ENCODE results near the gene LDLRAD1.

DNA sequence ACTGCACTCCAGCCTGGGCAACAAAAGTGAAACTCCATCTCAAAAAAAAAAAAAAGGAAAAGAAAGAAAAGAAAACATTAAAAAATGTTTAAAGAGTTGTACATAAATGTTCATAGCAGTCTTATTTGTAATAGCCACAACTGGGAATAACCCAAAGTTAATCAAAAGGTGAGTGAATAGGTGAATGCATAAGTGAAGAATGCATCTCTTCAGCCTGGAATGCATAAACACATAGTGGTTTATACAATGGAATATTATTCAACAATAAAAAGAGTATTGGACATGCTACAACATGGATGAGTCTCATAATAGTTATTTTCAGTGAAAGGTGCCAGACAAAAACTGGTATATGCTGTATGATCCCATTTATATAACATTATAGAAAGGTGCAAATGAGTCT, 18.1 kb downstream of the LDLRAD1 start:
- TF ChIP-seq ATF7 (IDR thresholded peaks at IDR 0.05) (no peak), ATF7 (CRISPR knock-in tag; IDR thresholded peaks at IDR 0.05) (no peak), RAD51 (IDR thresholded peaks at IDR 0.05; ENCODE audit: borderline replicate concordance) (no peak), CEBPB (IDR thresholded peaks at IDR 0.05; ENCODE audit: borderline replicate concordance, low read depth, low read length) (no peak), ZNF678 (CRISPR knock-in tag; IDR thresholded peaks at IDR 0.05) (no peak), MTA3 (CRISPR knock-in tag; IDR thresholded peaks at IDR 0.05) (no peak), ZNF512 (CRISPR knock-in tag; IDR thresholded peaks at IDR 0.05) (no peak)
- TF ChIP-seq, protein P1, sequence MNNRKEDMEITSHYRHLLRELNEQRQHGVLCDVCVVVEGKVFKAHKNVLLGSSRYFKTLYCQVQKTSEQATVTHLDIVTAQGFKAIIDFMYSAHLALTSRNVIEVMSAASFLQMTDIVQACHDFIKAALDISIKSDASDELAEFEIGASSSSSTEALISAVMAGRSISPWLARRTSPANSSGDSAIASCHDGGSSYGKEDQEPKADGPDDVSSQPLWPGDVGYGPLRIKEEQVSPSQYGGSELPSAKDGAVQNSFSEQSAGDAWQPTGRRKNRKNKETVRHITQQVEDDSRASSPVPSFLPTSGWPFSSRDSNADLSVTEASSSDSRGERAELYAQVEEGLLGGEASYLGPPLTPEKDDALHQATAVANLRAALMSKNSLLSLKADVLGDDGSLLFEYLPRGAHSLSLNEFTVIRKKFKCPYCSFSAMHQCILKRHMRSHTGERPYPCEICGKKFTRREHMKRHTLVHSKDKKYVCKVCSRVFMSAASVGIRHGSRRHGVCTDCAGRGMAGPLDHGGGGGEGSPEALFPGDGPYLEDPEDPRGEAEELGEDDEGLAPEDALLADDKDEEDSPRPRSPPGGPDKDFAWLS (CRISPR knock-in tag; IDR thresholded peaks at IDR 0.05; ENCODE audit: borderline replicate concordance), result no peak
- TF ChIP-seq, protein P2, sequence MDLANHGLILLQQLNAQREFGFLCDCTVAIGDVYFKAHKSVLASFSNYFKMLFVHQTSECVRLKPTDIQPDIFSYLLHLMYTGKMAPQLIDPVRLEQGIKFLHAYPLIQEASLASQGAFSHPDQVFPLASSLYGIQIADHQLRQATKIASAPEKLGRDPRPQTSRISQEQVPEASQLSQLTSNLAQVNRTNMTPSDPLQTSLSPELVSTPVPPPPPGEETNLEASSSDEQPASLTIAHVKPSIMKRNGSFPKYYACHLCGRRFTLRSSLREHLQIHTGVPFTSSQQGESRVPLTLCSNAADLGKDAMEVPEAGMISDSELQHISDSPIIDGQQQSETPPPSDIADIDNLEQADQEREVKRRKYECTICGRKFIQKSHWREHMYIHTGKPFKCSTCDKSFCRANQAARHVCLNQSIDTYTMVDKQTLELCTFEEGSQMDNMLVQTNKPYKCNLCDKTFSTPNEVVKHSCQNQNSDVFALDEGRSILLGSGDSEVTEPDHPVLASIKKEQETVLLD (CRISPR knock-in tag; IDR thresholded peaks at IDR 0.05; ENCODE audit: low read depth), result no peak
- TF ChIP-seq, protein P3, sequence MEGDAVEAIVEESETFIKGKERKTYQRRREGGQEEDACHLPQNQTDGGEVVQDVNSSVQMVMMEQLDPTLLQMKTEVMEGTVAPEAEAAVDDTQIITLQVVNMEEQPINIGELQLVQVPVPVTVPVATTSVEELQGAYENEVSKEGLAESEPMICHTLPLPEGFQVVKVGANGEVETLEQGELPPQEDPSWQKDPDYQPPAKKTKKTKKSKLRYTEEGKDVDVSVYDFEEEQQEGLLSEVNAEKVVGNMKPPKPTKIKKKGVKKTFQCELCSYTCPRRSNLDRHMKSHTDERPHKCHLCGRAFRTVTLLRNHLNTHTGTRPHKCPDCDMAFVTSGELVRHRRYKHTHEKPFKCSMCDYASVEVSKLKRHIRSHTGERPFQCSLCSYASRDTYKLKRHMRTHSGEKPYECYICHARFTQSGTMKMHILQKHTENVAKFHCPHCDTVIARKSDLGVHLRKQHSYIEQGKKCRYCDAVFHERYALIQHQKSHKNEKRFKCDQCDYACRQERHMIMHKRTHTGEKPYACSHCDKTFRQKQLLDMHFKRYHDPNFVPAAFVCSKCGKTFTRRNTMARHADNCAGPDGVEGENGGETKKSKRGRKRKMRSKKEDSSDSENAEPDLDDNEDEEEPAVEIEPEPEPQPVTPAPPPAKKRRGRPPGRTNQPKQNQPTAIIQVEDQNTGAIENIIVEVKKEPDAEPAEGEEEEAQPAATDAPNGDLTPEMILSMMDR (CRISPR knock-in tag; IDR thresholded peaks at IDR 0.05), result no peak

All from HepG2 (cell line).